ENCODE results near the gene HAUS3.
A peak's percentile ranks its signal among the peaks of the same experiment; 100 is the strongest.

Gene HAUS3

GRCh38 chr4:2262145-2262943 is 20.4 kb upstream of the HAUS3 start:
- peak; percentile 97 for DNase-seq

GRCh38 chr4:2261853-2262144 is 19.9 kb upstream of the HAUS3 start, which contains the start of gene MXD4:
MXD4 (minus strand) TSS chr4:2262109; CDS start chr4:2261980, 129 bp downstream.
- no peak for DNase-seq

- DNase-seq = peak; percentile 54
These were observed 19.4 kb upstream of the HAUS3 start for GRCh38 chr4:2261110-2261852.

DNA sequence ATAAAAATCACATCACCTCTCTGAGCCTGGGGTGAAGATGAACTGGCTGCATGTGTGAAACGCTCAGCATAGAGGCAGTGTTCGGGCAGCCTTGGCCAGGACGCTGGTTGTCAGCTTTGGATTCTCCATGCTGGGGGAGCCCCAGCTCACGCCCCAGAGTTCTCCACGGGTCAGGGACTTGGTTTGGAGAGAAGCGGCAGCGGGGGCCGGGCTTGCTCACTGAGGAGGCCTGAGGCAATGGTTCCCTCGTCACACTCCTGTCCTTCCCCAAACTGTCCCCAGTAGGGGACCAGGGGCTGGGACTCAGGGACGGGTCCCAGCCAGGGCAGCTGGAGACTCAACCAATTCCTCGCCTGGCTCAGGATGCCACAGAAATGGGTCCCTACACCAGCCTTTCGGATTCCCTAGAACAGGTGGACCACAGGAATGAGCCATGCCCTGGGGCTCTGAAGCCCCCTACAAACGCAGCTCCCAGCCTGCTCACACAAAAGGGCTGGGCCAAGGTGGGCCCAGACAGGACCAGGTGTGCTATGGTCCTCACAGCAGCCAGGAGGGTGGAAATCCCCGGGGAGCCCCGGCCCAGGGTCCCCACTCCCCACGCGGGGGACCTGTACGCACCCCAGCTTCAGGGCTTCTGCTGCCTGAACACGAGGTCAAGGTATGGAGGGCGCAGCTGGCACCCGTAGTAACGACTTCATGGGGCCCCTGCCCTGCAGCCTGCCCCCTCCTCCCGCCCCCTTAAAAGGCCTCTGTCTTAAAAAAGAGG is 18.6 kb upstream of the HAUS3 start:
- no peak for DNase-seq

DNA sequence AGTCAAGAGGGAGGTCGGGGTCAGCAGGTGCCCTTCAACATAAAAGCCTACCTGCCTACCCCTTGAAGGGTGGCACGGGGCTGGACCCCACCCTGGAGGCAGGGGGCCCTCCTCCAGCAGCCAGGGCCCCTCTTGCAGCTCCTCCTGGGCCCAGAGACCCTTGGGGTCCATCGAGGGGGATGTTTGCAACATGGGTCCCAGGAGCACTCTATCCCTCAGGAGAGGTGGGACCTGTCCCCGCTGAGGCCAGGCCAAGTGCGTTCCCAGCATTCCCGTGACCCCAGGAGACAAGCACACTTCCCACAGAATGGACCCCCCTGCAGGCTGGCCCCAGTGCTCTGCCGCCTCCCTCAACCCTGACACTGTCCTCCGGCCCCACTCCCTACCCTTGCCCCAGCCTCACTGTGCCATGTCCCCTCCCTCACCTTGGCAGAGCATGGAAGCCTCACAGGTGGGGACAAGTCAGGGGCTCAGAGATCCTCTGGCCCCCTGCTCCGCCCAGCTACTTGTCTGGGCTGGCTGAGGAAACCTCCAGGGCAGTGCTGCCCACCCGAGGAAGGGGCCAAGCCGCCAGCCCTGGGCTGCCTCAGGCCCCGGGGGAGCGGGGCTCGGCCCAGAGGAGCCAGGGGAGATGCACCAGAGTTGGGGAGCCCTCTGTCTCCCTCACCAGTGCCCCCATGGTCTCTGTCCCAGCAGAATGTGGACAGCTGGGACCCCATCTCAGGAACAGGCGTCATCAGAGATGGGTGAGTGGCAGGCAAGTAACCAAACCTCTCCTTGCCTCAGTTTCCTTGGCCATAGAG is 17.8 kb upstream of the HAUS3 start:
- DNase-seq = no peak

- no peak for DNase-seq
These were observed 17.2 kb upstream of the HAUS3 start for GRCh38 chr4:2259036-2259540.

DNA sequence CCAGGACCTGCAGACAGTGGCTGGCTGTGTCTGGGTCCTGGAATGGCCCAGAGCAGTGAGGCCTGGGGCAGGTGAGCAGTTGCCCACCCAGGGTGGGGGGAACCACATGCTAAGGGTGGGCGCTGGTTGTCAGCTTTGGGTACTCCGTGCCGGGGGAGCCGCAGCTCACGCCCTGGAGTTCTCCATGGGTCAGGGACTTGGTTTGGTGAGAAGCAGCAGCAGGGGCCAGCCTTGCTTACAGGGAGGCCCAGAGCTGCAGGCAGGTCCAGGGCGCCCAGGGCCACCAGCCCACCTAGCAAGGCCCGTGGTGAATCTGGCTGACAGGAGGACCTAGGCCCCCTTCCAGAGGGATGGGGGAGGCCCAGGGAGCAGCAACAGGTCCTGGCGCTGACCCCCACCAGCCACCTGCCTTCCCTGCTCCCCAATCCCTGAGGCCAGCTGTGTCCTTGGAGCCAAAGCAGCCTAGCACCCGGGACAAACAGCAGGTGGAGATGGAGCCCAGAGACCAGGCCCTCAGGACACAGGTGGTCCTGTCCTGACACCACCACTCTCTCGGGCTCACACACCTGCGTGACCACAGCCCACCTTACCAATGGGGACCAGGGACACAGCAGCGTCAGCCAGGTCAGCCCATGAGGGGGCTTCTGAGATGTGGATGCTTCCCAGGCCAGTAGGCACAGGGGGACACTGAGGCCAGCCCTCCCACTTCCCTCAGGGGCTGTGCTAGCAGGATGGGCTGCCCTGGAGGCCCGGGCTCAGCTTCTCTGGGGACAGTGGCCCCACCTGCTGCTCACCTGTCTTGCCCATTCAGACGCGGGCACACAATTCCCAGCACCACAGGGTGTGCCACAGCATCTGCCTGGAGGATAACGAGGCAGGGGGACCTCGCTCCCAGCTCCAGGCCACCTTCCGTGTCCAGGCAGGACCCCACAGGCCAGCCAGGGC is 16.4 kb upstream of the HAUS3 start:
- no peak for DNase-seq

DNA sequence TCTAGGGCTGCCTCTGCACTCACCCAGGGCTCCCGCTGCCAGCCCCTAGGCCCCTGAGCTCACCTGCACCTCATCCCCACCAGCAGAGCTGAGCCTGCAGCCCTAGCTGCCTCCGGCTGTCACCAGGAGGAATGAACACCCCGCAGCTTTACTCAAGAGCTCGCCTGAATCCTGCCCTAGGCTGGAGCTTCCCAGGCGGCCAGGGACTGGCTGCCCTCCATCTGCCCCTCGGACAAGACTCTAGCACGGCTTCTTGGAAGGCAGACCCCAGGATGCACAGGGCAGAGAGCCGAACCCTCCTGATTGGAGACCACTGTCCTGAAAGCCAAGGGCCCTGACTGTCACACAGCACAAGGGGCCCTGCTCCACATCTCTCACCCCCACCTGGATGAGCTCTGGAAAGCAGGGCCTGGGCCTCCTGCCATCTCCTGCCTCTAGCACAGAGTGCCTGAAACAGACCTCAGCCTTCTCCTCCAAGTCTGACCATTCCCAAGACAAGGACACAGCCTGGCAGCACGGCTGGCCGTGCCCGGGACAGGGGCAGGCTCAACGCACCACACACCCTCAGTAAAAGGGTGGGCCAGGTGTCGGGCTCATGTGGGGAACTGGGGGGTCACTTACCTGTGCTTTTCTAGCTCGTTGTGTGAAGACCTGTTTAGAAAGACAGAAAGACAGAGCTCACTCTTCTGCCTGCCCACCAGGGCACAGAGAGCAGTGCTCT is 15.6 kb upstream of the HAUS3 start:
- no peak for DNase-seq

- no peak for DNase-seq
These were observed 14.9 kb upstream of the HAUS3 start for GRCh38 chr4:2256781-2257191.

GRCh38 chr4:2256156-2256731 is 14.3 kb upstream of the HAUS3 start:
- no peak for DNase-seq

DNA sequence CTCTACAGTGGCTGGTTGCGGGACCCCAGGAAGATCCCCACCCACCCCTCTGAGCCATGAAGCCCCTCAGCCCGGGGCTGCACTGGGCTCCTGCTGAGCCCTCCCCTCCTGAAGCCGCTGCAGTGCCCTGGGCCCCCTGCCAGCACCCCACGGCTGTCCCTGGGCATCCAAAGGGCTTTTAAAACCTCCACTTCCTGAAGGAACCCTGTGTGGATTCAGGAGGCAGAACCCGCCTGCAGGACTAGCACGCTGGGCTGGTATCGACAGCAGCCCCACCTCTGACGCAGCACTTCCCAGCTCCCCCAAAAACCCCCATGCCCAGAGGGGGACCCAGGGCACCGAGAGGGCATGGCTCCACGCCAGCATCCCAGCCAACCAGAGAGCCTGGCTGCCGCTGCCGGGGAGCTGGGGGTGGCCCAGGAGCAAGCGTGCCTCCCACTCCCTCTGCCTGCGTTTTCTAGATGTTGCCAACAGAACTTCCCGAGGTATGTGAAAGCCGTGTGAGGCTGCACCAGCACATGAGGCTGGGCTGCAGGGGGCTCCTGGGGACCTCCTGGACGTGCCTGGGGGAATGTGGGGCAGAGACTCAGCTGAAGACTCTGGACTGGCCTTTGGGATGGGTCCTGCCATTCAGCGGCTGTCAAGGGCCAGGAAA is 13.7 kb upstream of the HAUS3 start:
- no peak for DNase-seq

DNA sequence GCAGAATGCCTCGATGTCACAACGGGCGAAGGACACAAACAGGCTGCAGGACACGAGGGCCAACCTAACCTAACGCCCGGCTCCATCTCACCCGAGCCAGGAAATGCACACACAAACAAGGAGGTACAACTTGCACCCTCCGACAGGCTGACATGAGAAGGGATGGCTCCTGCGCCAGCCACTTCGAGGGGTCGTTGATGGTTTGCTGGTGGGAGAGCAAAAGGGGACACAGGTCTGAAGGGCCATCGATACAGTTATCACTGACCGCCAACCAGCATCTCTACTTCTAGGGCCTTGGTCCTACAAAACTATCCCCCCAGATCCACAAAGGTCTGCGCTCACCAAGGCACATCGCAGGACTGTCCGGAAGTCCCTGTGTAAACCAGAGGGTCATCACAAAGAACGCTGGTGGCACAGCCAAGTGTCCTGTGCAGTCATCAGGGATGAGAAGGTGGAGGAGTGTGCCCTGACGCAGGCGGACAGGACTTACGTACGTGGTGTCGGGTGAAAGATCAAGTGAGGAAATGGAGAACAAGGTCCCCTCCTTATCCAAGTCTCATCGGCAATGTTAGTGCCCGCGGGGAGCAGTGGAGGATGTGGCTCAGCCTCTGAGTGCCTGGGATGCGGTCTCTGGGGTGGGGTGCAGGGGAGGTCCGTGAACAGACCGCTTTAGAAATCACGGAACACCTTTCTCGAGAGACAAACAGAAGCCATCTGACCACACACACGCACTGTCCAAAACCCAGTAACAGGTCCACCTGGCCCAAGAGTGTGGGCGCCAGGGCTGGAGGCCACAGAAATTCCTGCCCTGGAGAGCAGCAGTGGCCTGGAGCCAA is 13.0 kb upstream of the HAUS3 start:
- no peak for DNase-seq

DNA sequence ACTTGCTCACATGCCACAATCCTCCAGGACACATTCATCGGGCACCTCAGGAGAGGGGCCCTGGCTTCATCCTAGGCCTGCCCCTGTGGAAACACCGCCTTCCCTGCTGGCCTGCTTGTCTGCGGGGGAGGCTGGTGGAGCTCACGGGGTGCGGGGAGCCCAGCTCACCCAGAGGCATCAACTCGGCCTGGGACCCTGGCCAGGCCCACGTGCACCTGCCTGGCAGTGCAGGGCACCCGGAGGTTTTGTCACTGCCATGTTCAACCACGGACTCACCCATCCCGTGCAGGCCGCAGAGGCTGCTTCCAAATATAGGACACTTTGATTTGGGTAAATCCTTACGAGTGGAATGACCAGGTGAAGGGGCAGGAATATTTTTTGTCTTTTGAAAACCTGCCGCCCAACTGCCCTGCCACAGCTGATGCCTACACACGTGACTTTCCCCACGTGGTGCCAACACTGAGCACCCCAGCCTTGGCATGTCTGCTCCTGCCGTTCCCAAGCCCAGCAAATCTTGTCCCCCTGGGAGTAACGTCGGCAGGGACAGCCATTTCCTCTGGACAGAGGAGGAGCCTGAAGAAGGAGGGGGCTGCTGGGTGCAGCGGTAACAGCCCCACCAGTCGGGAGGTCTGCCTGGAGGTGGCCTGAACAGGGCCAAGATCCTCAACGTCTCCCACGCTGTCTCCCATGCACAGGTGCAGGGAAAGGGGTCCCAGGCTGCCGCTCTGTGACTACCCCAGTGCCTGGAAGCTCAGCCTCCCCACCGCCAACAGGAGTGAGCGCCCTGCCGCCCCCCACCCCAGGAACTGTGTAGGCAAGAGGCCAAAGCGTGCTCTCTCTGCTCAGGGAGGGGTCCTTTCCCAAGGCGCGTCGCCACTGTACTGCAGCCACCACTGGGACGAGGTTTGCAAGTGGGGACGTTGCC is 11.5 kb upstream of the HAUS3 start:
- no peak for DNase-seq

DNA sequence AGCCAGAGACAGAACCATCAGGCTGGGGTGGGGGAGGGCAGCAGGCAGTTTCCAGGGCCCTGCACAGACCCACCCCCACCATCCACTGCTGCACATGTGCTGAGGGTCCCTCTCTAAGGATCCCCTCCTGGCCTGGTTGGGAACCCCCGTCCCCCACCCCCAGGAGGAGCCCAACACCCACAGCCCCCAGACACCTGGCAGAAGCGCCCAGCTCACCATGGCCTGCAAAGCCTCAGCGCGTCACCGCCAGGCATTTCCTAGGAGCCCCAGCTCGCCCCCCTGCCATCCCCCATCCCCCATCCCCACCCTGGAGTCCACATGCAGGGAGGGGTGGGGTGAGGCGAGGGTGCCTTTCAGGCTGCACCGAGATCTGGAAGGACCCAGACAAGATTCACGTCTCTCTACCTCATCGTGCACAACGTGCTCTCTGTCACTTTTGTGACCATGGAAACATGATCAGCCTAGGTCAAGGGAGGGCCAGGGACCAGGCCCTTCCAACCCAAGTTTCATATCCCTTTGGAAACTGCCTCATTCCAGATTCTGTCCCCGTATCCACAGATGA is 10.7 kb upstream of the HAUS3 start:
- no peak for DNase-seq

DNA sequence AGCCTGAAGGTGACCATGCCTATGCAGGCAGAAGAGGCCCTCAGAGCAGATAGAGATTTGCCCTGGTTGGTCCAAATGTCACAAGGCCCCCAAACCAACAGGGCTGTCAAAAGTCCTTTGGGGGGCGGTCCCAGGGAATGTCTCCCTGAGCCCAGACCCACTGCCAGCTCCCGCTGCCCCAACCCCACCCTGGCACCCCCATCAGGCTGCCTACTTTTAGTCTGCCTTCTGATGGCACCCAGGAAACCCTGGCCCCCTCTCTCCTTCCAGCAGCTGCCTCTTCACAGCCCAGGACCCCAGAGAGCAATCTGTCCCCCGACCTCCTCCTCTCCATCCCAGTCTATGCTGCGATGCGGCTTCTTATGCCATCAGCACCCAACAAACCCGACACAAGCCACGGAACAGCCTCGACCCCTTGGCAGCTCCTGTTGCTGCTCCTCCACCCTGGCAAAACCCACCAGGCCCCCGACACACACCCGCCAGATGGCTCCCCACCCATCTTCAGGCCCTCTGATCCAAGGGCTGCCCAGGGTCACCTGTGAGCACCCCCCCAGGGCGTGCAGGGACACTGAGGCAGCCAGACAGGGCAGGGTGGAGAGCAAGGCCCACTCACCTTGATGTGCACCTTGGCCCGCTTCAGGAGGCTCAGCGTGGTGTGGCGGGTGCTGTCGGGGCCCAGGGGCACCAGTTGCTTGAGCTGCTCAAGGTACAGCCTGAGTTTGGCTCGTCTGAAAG is 10.0 kb upstream of the HAUS3 start:
- no peak for DNase-seq

DNA sequence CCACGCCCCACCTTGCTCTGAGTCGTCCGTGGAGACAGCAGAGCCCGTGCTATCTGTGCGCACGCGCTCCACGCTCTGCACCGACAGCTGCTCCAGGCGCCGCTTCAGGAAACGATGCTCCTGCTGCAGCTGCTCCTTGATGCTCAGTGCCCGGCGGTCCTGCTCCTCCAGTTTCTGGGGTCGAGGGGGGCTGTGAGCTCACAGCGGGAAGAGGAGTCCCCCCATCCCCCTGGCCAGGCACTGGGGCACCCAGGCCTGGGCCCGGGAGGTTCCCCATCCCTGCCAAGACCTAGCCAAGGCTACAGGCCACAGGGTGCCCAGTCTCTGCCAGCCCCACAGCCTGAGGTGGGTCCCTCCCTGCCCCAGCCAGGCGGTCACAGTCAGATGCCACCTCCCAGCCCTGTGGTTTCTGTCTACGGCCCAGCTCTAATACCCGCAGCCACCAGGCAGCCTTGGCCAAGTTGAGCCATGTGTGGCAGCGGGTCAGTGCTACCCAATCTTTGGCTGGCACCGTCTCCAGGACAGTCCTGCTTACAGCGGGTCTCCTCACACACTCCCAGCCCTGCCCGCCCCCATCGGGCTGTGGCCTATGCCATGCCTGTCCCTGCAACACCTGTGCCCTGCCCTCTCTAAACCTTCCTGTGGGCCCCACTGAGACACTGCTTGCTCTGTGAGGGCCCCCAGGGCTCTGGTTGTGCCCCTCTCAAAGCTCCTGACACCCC is 9.3 kb upstream of the HAUS3 start:
- no peak for DNase-seq
